SK-N-MC (cell line): ENCODE results near the gene RBM5.

ENCODE experiments used
- EZH2 ChIP-seq: fragments of 200-600 bp; sonication (generic); IDR thresholded peaks from one replicate; pipeline ENCODE4 v1.6.1; 2017; ENCODE audit warnings: antibody characterized with exemption
- POLR2AphosphoS5 ChIP-seq: IDR thresholded peaks from 2 replicates; pipeline ENCODE4 v1.6.1; 2012; ENCODE audit warnings: mild to moderate bottlenecking, low read depth, low read length, borderline replicate concordance

- TF ChIP-seq EZH2 = no peak
- TF ChIP-seq POLR2AphosphoS5 = no peak
These were observed 58.3 kb downstream of the RBM5 start for GRCh38 chr3:50147016-50147415.
